Breast epithelium (tissue), 4 donors: ENCODE data around the gene CD320. TPM values are rescaled to one million over a fixed set of nuclear protein-coding genes. Genes with fewer than 3 reads are reported as not detected.
A peak's percentile ranks its signal among the peaks of the same experiment; 100 is the strongest.
"Not testable (repeated sequence)": the region's sequence is repeated elsewhere in the genome, so short reads cannot be mapped to it uniquely, and the experiment has no call there.

Source experiments
- DNase-seq, 2 donors: peaks; one replicate each; pipeline ENCODE4 v3.0.0-alpha.2; 2019; ENCODE audit warnings: low spot score in 2 of 2
- H3K27ac ChIP-seq, 2 donors: fragments of 200-600 bp; sonication (generic) in 1 of 2; one replicate each; pipeline ENCODE4 v1.5.1; 2016 to 2019; ENCODE audit warnings: mild to moderate bottlenecking in 1 of 2
- H3K27me3 ChIP-seq, 2 donors: fragments of 200-600 bp; sonication (generic) in 1 of 2; one replicate each; pipeline versions ENCODE4 v1.5.1 to v1.6.0; 2017 to 2019; ENCODE audit warnings: control low read depth in 1 of 2, mild to moderate bottlenecking in 1 of 2
- H3K36me3 ChIP-seq: fragments of 200-600 bp; one replicate; pipeline ENCODE4 v1.5.1; 2019
- H3K4me1 ChIP-seq, 2 donors: fragments of 200-600 bp; sonication (generic); one replicate each; pipeline ENCODE4 v1.5.1; 2016 to 2019; ENCODE audit warnings: control low read depth in 1 of 2
- H3K4me3 ChIP-seq, 3 donors: fragments of 200-600 bp; sonication (generic); 1 replicate in 2 of 3; 2 replicates in 1 of 3; pipeline ENCODE4 v1.5.1; 2016 to 2019; ENCODE audit warnings: mild to moderate bottlenecking in 3 of 3, moderate library complexity in 2 of 3
- H3K9me3 ChIP-seq, 2 donors: fragments of 200-600 bp; sonication (generic) in 1 of 2; one replicate each; pipeline ENCODE4 v1.5.1; 2016 to 2019; ENCODE audit warnings: control low read depth in 1 of 2
- POLR2A ChIP-seq: fragments of 450-650 bp; IDR thresholded peaks from one replicate; pipeline ENCODE4 v1.6.1; 2016; ENCODE audit warnings: antibody characterized with exemption, mild to moderate bottlenecking, moderate library complexity
- POLR2AphosphoS5 ChIP-seq, 3 donors: sonication (generic); formaldehyde crosslinking; IDR thresholded peaks; one replicate each; pipeline ENCODE4 v1.6.1; 2017; ENCODE audit warnings: antibody characterized with exemption in 3 of 3
- intact Hi-C: fragments of 100-400 bp; cut with DNase I; formaldehyde crosslinking; loops from one replicate; pipeline ENCODE4 v1.15.1; 2023; ENCODE audit warnings: low total_unique reads
- total RNA-seq, 3 donors: library from RNA; depleted of rRNA; stranded (reverse); fragments of >200 nt; gene quantifications; one replicate each; pipeline ENCODE4 v1.1.0, GENCODE V29; 2016
- TF ChIP-seq, protein P1 (sequence below), 3 donors: fragments of 450-650 bp; IDR thresholded peaks; one replicate each; pipeline ENCODE4 v1.5.1; 2016 to 2017; ENCODE audit warnings: antibody characterized with exemption in 3 of 3, mild to moderate bottlenecking in 3 of 3, moderate library complexity in 3 of 3

CD320 gene
- total RNA-seq, 3 donors from 2014 or later: 26.9 to 98.6 (median 30.9) TPM

DNA sequence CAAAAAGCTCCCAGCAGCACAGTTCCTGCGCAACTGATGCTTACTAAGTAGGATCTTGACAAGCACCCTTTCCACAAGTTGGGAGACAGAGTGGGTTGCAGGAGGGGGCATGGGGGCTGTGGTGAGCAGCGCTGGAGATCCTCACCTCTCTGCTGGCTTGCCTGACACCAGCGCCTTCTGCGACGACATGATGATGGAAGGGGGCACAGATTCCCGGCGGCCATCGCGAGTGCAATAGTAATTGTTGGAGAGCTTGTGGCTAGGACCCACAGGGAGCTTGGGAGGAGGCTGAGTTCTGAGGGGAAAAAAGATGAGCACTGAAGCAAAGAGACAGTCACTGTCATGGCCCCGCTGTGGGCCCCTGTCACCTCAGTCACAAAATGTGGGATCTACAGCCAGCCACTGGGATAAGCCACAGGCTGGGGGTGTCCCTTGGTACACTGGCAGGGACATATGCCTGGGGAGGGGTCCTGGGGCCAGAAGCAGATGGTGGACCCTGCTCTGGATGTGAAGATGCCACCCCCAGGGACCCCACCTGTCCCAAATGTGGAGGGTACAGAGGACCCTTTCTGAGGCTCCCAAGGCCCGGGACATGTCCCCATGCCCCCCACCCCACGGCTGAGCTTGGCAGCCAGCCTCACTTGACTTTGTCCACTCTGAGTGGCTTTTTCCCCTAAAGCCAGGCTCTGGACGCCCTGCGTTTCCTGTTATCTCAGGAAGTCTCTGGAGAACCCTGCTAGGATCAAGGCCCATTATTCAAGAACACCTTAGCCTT, 8.4 kb upstream of the CD320 start:
- intact Hi-C loops: no loop called here
- TF ChIP-seq, protein P1, sequence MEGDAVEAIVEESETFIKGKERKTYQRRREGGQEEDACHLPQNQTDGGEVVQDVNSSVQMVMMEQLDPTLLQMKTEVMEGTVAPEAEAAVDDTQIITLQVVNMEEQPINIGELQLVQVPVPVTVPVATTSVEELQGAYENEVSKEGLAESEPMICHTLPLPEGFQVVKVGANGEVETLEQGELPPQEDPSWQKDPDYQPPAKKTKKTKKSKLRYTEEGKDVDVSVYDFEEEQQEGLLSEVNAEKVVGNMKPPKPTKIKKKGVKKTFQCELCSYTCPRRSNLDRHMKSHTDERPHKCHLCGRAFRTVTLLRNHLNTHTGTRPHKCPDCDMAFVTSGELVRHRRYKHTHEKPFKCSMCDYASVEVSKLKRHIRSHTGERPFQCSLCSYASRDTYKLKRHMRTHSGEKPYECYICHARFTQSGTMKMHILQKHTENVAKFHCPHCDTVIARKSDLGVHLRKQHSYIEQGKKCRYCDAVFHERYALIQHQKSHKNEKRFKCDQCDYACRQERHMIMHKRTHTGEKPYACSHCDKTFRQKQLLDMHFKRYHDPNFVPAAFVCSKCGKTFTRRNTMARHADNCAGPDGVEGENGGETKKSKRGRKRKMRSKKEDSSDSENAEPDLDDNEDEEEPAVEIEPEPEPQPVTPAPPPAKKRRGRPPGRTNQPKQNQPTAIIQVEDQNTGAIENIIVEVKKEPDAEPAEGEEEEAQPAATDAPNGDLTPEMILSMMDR (IDR thresholded peaks at IDR 0.05): no peak
- TF ChIP-seq POLR2AphosphoS5 (IDR thresholded peaks at IDR 0.05): no peak
- no peak for TF ChIP-seq POLR2A
- DNase-seq: no peak
- peaks cover 0 to 6% of the 10 kb centered on the region in 2 donors for H3K4me1 ChIP-seq
- no peak overlapping the region for H3K27ac ChIP-seq
- H3K4me3 ChIP-seq: no peak overlapping the region
- H3K27me3 ChIP-seq: no peaks in the 10 kb centered on the region
- H3K36me3 ChIP-seq: no peaks in the 10 kb centered on the region
- H3K9me3 ChIP-seq: no peaks in the 10 kb centered on the region

DNA sequence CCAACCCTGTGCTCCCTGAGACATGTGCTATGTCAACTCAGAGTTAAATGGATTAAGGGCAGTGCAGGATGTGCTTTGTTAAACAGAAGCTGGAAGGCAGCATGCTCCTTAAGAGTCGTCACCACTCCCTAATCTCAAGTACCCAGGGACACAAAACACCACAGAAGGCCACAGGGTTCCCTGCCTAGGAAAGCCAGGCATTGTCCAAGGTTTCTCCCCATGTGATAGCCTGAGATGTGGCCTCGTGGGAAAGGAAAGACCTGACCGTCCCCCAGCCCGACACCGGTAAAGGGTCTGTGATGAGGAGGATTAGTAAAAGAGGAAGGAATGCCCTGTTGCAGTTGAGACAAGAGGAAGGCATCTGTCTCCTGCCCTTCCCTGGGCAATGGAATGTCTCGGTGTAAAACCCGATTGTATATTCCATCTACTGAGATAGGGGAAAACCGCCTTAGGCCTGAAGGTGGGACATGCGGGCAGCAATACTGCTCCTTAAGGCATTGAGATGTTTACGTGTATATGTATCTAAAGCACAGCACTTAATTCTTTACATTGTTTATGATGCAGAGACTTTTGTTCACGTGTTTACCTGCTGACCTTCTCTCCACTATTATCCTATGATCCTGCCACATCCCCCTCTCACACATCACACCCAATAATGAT, 7.0 kb upstream of the CD320 start:
- intact Hi-C loops, H3K27ac ChIP-seq, H3K4me3 ChIP-seq, H3K4me1 ChIP-seq, H3K36me3 ChIP-seq, DNase-seq, H3K9me3 ChIP-seq, H3K27me3 ChIP-seq: not testable (repeated sequence)

DNA sequence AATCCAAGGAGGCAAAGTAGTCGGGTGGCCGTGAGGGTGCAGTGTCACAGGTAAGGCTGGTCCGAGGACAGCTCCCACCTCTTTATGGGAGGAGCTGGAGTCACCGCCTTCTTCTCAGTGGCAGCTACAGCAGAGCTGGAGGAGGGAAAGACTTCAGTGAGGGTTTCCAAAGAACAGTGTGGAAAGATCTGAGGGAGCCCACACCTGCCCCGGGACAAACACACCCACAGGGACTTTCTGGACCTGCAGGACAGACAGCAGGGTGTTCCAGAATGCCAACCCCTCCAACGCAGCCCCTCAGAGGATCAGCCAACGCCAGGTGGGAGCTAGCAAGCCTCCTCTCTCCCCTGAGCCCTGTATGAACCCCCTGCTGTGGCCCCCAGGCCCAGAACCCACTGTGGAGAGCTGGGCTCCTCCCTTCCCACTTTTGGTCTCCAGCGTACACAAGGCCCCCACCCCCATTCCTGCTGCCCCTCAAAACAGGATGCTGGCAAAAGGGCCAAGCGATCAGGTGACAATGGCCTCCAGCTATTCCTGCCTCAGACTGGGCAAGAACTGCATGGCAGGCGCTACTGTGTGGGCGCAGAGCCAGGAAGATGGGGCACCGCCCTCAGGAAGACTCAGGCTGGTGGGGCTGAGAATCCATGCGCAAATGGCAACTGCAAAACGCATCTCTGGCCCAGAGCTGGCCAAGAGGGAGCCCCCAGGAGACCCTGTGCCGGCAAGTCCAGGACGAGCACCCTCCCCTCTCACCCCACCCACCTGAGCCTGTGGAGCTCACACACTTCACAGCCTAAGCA, 3.5 kb upstream of the CD320 start:
- peak in 1 of 2 donors; percentile 83 for DNase-seq

DNA sequence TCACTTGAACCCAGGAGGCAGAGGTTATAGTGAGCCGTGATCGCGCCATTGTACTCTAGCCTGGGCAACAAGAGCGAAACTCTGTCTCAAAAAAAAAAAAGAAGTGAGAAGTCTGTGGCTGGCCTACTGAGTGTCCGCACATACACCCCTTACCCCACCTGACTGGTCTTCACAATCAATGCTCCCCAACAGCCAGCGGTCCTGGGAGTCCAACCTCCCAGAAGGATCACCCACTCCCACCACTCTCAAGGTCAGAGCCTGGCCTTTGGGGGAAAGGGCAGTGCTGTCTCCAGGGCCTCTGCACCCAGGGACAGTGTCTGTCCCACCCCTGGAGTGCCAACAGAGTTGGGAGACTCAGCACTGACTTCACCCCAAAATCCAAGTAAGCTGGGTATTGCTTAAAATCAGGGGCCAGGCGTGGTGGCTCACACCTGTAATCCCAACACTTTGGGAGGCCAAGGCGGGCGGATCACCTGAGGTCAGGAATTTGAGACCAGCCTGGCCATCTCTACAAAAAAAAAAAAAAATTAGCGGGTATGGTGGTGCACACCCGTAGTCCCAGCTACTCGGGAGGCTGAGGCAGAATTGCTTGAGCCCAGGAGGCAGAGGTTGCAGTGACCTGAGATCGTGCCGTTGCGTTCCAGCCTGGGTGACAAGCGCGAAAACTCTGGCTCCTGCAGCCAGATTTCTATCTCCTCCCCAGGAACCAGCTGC, 2.3 kb upstream of the CD320 start:
- no peaks in the 10 kb centered on the region for H3K27me3 ChIP-seq
- H3K4me1 ChIP-seq: peaks cover 3 to 9% of the 10 kb centered on the region in 2 donors
- peak overlapping the region in 1 of 2 donors; percentile 56 for H3K27ac ChIP-seq
- intact Hi-C loops: no loop called here
- H3K9me3 ChIP-seq: no peaks in the 10 kb centered on the region
- DNase-seq: peak in 1 of 2 donors; percentile 43
- H3K4me3 ChIP-seq: no peak overlapping the region
- H3K36me3 ChIP-seq: no peaks in the 10 kb centered on the region
- TF ChIP-seq POLR2AphosphoS5 (IDR thresholded peaks at IDR 0.05): no peak
- TF ChIP-seq POLR2A: no peak
- TF ChIP-seq, protein P1 (IDR thresholded peaks at IDR 0.05): no peak

More for the DNA sequence above, 3.5 kb upstream of the CD320 start:
- TF ChIP-seq, protein P1 (IDR thresholded peaks at IDR 0.05): no peak
- TF ChIP-seq POLR2A (no peak), POLR2AphosphoS5 (IDR thresholded peaks at IDR 0.05) (peak in 1 of 3 donors; percentile 24)
- intact Hi-C loops: no loop called here
- Histone ChIP-seq H3K4me1 (peaks cover 3 to 9% of the 10 kb centered on the region in 2 donors), H3K27ac (peak overlapping the region; percentile 17 to 81), H3K27me3 (no peaks in the 10 kb centered on the region), H3K9me3 (no peaks in the 10 kb centered on the region), H3K36me3 (no peaks in the 10 kb centered on the region), H3K4me3 (peak overlapping the region in 1 of 3 donors; percentile 39)

DNA sequence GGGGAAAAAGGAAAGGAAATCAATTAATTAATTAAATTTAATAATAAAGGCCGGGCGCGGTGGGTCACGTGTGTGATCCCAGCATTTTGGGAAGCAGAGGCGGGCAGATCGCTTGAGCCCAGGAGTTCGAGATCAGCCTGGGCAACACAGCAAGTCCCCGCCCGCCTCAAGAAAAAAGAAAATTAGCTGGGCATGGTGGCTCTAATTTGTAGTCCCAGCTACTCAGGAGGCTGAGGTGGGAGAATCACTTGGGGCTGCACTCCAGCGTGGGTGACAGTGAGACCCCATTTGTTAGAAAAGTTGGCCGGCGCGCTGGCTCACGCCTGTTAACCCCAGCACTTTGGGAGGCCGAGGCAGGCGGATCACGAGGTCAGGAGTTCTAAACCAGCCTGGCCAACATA, 733 bp upstream of the CD320 start:
- DNase-seq: peak in 1 of 2 donors; percentile 33
- peaks cover 3 to 9% of the 10 kb centered on the region in 2 donors for H3K4me1 ChIP-seq
- no peaks in the 10 kb centered on the region for H3K27me3 ChIP-seq
- no peaks in the 10 kb centered on the region for H3K36me3 ChIP-seq
- peak overlapping the region; percentile 57 to 74 (median 62) for H3K4me3 ChIP-seq
- H3K9me3 ChIP-seq: no peaks in the 10 kb centered on the region
- no peak overlapping the region for H3K27ac ChIP-seq
- no peak for TF ChIP-seq POLR2AphosphoS5 (IDR thresholded peaks at IDR 0.05)
- TF ChIP-seq, protein P1 (IDR thresholded peaks at IDR 0.05): no peak
- no peak for TF ChIP-seq POLR2A
- intact Hi-C loops: no loop called here
